GM19397 (cell line): ENCODE measurements around the gene EVA1A.

Experiments
- ATAC-seq: cut with Tn5 transposase; IDR thresholded peaks from one replicate; pipeline ENCODE4 v1.9.1; 2021; ENCODE audit warnings: mild to moderate bottlenecking, moderate library complexity; ENCODE audit not compliant: unreplicated experiment

The EVA1A gene, protein sequence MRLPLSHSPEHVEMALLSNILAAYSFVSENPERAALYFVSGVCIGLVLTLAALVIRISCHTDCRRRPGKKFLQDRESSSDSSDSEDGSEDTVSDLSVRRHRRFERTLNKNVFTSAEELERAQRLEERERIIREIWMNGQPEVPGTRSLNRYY

DNA sequence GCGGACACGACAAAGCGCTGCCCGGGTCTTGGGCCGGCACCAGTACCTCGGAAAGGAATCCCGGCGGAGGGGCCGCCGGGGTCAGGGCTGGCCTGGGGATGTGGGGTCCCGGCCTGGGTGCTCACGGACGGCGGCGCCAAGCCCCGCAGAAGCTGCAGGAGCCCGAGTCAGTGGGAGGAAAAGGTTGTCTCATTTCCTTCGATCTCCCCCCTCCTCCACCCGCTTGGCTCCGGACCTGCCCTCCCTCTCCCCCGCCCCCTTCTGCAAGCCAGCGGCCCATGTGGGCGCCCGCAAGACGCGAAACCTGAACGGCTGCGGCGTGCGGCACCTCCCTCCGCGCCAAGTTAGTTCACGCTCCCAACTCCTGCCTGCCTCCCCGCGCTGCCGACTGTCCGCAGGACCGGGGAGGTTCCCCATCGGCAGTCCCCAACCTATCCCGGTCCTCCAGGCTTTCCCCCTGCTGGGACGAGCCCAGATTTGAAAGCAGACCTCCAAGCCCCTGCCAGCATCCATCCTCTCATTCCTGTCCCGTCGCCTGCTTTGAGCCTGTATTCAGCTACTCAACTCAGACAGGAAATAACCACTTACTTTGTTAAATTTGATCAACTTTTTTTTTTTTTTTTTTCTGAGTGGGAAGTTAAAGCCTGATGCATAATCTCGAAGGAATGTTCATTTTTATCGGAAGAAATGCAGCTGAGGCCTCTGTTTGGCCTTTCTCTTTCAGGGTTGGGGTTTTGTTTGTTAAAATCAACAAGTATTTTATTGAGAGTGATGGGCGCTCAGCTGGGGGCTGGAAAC, at the start of gene EVA1A:
Gene EVA1A, minus strand, starts transcription at position 172 of the 798 bp plus-strand sequence. CDS start 42,799 bp downstream, outside the sequence.
- peak; percentile 45 for ATAC-seq

DNA sequence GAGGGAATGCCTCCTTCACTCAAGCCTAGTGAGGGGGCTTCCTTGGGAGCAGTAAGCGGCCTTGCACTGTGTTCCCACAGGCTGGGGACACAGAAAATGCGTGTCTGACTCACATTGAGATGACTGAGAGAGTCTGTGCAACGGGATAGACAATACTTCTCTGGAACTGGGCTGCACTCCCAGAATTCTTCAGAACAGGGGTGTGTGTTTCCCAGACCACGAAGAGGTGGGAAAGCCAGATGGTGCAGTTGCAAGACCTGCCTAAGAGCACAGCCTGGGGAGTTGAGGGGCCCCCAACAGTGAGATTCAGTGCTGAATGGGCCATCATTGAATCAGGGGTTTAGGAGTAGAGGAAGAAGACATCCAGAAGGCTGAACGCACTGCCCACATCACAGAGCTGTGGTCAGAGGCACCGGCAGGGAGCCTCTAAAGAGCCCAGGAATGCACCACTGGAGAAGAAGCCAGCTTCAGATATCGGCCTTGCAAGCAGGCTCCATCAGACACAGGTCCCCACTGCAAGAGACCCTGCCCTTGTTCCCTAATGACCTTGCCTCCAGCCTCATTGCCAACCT, 49.3 kb upstream of the EVA1A start:
- ATAC-seq = no peak

DNA sequence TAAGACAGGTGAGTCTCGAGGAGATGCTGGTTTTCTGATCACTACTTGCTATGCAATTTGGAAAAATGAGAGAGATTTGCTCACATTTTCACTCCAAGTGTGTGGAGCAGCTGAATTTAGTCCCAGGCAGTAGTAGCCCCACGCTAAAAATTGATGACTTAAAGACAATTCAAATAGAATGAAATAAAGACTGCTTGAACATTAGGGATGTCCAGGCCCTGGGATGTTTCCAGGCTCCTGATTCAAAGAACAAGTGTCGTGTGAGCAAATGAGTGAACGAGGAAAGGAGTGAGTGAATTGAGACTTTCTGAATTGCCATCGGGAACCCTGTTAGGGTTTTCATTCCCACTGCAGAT, 48.6 kb upstream of the EVA1A start:
- ATAC-seq = no peak

DNA sequence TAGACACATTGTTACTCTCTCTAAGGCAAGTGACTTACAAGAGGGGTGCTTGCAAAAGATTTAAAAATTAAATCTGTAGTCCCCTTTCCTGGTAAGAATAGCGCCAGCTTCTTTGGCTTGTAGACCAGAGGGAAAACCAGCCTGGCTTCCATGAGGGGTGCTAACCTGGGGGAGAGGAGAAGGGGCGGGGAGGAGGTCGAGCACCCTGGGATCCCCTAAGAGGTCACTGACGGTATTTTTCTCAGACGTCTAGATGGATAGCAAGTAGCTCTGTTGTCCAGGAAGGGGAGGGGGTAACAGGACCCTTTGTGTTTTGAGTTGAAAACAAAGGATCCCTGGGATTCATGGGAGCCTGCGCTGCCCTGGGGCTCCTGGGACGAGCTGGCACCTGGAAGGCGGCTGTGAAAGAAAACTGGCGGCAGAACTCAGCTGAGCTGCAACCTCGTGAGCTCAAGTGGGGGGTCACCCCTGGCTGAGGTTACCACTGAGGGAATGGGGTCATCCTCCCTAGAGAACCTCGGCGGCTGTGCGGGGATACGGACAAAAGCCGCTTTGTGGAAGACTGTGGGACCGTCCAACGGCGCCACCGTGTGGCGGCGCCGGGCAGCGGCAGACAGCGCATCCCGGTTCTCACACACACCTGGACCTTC, 48.1 kb upstream of the EVA1A start:
- peak; percentile 81 for ATAC-seq

DNA sequence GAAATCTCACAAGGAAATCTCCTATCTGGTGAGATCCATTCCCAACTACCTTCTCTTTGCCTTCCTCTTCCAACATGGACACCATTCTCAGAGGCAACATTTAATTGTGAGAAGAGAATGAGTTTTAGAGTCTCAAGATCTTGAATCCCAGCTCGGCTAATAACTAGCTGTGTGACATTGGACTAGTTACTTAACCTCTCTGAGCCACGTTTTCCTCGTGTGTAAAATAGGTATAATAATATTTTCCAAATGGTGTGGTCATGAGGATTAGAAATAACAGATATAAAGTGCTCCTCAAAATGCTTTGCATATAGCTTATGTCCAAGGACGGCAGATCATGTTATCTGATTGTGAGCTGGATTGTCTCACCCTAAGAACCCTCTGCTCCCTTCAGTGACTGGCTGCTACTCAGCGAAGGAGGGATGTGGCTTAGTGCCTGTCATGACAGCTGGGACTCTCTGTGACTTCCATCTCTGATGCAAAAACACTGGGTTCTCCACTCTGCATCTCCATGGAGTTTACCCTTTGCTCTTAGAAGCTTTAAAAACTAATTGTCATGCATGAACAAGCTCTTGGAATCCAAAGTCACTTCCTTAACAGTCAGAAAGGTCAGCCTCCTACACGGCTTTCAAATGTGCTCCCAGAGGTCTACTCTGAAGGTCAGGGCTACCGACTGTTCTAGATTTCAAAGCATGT, 47.4 kb upstream of the EVA1A start:
- no peak for ATAC-seq

DNA sequence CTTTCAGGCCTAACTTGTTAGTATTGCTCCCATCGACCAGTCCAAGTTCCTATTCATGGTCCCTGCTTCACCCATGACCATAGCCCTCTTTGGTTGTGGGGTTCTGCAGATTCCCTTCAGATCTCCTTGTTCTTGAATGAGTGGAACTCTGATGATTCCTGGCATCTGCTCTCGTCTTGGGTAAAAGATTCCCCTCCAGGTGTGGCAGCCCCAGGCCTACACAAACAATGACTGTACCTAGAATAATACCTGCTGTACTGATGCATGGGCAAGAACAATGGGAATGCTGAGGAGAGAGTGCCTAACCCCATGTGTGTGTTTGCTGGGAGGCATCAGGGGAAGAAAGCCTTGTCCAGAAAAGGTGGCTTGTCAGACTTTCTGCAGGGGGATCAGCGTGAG, 46.7 kb upstream of the EVA1A start:
- no peak for ATAC-seq

DNA sequence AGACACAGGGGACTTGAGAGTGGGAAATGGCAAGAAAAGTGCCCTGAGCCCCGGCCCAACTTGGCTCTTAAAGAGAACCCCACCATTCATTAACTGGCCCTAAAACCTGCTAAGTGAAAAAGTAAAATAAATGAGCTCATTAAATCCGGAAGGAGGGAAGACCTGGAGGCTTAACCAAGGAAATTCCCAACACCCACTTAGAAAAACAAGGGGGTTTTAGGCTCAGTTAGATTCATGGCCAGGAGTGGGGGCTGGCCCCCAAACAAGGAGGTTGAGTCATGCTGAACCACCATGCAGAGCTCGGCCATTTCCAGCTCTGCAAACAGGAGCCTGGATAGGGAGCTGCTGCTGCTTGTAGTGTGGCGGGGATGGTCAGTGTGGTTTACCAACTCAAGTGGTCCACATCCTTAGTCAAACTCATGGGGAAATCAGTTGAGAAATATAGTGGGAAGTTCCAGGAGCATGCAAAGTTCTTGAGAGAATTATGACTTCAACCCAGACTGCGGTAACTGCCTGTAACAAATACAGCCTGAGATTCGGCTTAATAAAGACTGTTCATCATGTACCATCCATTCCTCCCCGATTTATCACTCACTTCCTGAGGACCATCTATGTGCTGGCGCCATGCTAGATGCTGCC, 46.1 kb upstream of the EVA1A start:
- ATAC-seq = no peak

DNA sequence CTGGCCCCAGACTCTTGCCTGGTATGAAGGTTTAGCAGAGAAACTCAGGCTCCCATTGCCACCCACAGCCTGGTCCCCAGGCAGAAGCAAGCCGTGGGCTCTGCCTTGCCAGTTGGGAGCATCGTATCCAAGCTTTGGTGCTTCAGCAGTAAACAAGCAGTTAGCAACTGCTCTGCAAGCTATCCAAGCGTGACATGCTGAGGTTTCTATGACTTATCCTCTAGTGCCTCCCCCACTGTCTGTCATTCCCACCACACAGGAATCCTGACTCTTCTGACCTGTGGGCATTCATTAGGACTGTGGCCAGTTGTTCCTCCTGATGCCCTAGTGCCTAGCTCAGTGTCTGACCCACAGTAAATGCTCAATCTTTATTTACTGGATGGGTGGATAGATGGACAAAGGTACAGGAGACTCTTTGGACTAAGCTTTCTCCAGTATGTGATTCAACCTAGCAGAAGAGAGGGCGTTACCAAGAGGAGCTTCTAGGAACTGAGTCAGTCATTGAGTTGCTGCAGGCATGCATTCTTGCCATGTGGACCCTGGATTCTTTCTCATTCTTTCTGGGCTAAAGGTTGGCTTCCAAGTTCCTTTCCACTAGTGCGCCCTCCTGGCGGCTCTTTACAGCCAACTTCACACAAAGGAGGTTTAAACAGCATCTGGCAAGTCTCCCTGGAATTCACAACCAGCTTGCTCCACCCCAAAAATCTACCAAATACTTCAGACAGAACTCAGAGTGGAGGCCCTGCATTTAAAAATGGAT, 45.2 kb upstream of the EVA1A start:
- no peak for ATAC-seq

DNA sequence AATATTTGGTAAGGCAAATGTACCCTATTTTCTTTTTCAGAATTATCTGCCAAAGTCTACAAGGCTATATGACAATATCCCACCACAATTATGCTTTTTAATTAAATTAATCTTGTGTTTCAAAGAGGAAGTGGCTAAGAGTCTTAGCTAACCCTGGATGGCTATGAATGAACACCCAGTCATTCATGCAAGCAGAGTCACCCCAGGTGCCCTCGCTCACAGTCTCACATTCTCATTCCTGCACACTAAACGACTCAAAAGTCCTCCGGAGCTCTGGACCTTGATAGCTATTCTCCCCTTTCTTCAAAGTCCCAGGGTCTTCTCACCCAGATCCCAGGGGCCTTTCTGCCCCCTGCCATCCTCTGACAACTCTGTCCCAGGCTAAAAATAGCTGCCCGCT, 43.7 kb upstream of the EVA1A start:
- no peak for ATAC-seq

DNA sequence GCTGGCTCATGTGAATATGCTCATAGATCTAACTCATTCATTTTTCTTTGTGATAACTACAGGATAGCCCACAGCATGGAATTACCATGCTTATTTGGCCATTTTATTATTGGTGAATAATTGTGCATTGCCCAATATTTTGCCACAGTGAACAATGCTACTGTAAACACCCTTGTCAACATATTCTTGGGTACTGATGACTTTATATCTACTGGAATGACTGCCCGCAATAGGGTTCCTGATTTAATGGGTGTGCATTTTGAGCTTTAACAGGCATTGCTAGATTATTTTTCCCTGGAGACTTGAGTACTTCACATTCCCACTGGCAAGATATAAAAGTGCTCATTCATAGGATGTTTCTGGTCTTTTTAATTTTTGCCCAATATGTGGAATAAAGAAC, 42.7 kb upstream of the EVA1A start:
- no peak for ATAC-seq

DNA sequence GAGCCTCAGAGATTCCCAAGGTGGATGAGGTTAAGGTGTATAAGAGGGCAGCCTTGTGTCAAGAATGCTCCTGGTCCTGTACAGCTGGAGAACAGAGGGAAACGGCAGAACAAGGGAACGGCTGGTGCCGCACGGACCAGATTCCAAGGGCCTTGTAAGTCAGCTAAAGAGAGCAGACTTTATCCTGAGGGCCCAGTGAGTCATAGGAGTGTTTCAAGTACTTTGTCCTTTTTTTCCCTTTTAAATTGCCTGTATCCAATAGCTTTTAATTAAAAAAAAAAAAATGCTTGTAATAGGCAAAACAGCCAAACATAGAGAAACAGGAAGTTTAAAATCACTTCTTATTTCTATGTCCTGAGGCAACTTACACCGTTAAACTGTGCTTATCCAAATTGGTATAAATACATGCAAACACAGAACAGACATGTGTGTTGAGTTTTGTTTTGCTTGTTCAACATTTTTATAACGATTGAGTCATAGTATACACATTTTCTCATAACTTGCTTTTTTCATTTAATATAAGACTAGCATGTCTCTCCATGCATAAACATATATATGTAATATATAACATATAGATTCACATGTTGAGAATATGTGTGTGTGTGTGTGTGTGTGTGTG, 42.1 kb upstream of the EVA1A start:
- ATAC-seq = no peak

DNA sequence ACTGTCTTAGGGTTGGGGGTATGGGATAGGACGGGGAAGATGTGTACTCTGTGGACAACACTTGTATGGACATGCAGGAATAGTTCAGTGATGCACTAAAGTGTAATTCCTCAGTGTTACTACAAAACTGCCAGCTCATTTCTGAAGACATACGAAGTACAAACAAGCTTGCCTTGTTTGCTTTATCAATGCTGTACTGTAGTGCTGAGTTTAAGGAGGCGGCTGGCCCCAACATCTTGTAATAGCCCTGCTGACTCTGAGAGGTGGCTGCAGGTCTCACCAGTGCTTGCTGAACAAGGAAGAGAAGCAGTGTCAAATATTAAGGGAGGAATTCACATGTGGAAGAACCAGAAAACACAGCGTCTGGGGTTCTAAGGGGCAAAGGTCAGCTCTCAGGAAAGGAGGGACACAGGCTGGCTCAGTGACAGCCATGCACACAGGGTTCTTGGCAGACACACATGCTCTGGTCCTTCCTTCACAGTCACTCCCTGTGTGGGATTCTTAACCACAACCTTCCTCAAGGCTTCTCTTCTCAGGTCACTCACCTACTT, 39.8 kb upstream of the EVA1A start:
- ATAC-seq = no peak

DNA sequence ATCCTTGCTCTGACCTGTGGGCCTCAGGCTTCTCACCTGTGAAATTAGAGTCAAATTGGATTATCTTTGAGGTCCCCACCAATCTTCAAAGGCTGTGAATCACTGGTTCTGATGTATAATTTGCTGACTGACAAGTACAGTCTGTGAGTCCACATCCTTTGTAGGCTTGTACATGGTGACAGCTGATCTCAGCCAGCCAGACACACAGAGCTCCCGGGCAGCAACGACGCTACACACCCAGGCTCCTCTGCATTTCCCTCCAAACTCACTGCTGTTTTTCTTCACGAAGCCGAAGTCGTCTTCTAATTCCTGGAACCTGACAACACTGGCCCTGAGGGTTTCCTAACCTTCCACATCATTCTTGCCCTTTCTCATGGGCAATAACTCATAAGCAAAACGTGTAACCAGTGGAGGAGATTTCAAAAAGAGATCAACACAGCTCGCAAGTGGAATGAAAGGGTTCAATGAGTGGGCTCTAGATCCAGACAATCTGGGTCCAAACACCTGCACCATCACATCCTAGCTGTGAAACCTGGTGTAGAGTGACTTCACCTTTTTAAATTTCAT, 37.9 kb upstream of the EVA1A start:
- ATAC-seq = no peak

DNA sequence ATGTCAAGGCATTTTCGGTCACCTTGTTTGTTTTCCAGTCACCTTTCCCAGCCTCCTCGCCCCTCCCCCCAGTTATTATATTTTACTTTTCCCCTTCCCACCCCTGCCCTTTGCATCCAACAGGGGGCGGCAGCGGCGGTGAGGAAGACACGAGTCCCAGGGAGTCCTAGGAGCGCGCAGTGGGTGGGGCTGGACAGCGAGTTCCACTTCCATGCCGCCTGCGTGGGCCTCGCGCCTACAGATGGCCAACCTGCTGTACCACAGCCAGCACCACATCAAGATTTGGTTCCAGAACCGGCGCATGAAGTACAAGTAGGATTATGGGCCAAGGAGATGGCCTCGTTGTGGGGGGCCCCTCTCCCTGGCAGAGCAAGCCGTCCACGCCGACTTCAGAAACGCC, 37.2 kb upstream of the EVA1A start:
- ATAC-seq = no peak

DNA sequence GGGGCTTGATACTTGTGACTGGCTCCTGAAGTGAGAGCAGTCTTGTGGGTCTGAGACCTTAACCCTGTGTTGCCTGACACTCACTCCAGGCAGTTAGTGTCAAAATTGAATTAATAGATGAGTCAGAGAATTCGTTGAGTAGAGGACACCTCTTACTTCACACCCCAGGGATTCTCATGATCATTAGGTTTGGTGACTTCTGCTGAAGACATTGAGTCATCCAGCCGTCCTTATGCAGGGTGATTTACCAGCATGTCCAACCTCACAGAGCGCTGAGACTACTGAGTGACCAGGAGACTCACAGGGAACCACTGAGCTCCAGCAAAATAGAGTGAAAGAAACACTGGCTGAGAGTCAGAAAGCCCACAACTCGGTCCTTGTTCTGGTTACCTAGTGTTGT, 36.0 kb upstream of the EVA1A start:
- no peak for ATAC-seq

DNA sequence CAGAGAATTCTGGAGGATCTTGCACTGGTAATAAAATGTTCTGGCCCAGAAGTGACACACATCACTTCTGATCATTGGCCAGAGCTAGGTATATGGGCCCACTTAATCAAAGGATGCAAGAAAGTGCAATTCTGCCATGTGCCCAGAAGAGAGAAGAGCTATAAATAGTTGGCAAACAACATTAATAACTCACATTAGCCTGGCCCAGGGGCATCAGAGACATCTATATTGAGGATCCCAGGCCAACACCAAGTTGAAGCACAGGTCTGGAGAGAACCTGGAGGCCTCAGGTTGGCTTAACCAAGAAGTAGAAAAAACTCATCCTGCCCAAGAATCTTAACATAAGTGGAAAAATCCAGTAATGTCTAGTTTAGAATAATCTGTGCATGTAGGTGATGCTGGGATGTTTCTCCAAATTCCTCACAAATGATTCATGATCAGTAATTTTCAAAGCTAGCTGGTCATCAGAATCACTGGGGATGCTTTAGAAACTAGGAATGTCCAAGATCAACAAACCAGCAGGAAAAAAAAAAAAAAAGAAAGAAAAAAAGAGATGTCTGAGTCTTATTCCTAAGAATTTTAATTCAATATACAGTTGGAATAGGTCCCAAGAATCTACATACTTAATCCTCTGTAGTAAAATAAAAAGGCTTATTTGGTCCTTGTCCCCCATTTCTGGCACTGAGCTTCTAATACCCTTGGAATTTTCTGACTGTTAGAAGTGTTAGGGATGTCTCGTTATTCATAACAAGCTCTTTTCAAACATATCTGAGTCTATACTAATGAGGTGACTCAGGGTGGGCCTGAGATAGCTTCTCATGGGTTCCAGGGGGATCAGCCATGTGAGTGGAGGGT, 35.0 kb upstream of the EVA1A start:
- ATAC-seq = no peak

DNA sequence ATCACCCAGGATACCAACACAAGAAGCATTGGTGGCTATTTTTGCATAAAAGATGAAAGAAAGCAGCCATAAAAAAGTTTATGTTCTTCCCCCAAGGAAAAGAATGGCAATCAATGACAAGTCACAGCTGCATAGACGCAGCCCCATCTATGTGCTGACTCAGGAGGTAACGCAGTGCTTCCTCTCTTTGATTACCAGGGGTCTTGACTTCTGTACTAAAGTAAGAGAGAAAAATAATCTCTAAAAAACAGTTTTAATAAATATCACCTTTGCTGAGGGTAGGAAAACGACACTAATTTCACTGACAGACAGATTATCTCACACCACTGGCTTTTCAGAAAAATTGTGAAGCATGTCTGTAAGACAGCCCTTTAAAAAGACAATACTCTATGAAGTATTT, 33.9 kb upstream of the EVA1A start:
- no peak for ATAC-seq

DNA sequence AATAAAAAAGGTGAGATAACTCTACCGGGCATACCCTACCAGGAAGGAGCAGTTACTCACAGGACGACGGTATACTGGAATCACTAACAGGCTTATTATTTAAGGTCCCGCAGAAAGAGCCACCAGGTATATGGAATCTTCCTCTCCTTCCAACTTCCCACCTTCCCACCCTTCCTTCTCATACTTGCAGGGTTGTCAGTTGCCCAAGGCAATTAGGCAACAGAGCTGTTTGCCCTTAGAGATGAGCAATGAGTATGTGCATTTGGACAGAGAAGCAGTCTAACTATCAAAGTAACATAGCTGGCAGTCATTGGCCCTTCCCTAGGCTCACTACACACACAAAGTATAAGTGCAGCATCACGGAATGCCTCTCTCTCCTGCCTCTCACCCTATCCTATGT, 32.1 kb upstream of the EVA1A start:
- no peak for ATAC-seq
